KOPT-K1 (cell line): ENCODE results near the gene MOB3A.
"Not testable (repeated sequence)": the region's sequence is repeated elsewhere in the genome, so short reads cannot be mapped to it uniquely, and the experiment has no call there.

Experiments
- H3K27ac ChIP-seq: fragments of 200-600 bp; sonication (generic); 2 replicates; pipeline ENCODE4 v1.5.1; 2016; ENCODE audit warnings: antibody characterized with exemption, mild to moderate bottlenecking, low read depth, low read length; ENCODE audit not compliant: poor library complexity, severe bottlenecking
- H3K36me3 ChIP-seq: fragments of 200-600 bp; sonication (generic); 2 replicates; pipeline ENCODE4 v1.5.1; 2017; ENCODE audit warnings: antibody characterized with exemption, mild to moderate bottlenecking, low read length, moderate library complexity; ENCODE audit not compliant: insufficient read depth
- H3K9me3 ChIP-seq: fragments of 200-600 bp; sonication (generic); 2 replicates; pipeline ENCODE4 v1.5.1; 2017; ENCODE audit warnings: antibody characterized with exemption, low read length, mild to moderate bottlenecking; ENCODE audit not compliant: insufficient read depth, poor library complexity, severe bottlenecking

MOB3A gene

DNA sequence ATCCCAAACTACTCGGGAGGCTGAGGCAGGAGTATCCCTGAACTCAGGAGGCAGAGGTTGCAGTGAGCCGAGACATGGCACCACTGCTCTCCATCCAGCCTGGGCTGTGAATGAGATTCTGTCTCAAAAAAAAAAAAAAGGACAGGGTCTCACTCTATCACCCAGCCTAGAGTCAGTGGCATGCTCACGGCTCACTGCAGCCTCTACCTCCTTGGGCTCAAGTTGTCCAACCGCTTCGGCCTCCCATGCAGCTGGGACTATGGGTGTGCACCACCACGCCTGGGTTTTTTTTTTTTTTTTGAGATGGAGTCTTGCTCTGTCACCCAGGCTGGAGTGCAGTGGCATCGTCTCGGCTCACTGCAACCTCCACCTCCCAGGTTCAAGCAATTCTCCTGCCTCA lies 59.7 kb downstream of the MOB3A start:
- H3K9me3 ChIP-seq, result no peaks in the 10 kb centered on the region
- H3K27ac ChIP-seq, result no peak overlapping the region
- H3K36me3 ChIP-seq, result peaks cover 32% of the 10 kb centered on the region

DNA sequence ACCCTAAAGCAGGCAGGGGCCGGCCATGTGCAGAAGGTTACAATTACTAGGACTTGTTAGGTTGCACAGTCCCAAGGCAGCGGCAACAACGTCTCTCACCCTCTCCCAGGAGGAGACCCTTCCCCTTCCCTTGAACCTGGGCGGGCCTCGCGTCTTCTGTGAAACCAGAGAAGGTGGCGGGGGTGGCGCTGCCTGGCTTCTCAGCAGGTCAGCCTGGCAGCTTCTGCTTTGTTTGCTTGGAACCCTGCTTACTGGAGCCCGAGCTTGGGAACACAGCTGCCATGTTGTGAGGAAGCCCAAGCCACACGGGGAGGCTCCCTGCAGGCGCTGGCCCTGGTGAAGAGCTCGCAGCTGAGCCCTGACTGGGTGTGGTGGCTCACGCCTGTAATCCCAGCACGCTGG lies 60.5 kb downstream of the MOB3A start:
- H3K27ac ChIP-seq, result no peak overlapping the region
- peaks cover 23% of the 10 kb centered on the region for H3K36me3 ChIP-seq
- H3K9me3 ChIP-seq, result no peaks in the 10 kb centered on the region

DNA sequence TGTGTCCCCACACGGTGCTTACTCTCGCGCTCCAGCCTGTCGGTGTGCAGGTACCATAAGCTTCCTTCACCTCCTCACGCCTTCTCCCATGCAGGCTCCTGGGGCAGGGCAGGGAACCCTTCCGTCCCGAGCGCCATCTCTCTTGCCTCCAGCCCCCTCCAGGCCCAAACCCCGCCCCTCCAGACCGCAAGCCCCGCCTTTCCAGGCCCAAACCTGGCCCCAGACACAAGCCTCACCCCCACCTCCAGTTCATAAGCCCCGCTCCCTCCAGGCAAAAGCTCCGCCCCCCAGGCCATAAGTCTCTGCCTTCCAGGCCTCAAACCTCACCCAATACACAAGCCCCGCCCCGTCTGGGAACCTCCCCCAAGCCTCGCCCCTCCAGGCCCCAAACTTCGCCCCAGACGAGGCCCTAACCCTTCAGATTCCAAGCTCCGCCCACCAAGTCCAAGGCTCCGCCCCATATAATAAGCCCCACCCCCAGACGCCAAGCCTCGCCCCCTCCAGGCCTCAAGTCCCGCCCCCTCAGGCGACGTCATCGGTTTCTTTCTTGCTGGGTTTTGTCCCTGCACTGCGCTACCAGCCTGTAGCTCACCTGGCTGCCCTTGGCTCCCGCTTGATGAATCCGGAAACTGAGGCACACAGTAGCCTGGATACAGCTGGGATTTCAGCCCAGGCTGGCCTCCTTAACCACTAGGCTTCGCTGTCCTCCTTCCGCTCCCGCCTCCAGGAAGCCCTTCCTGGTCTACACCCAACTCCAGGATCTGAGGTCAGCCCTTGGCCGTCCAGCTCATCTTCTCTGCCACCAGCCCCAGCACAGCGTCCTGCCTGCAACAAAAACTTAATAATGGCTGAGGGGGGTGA lies 61.2 kb downstream of the MOB3A start:
- Histone ChIP-seq H3K9me3 (no peaks in the 10 kb centered on the region), H3K36me3 (peaks cover 17% of the 10 kb centered on the region), H3K27ac (no peak overlapping the region)

DNA sequence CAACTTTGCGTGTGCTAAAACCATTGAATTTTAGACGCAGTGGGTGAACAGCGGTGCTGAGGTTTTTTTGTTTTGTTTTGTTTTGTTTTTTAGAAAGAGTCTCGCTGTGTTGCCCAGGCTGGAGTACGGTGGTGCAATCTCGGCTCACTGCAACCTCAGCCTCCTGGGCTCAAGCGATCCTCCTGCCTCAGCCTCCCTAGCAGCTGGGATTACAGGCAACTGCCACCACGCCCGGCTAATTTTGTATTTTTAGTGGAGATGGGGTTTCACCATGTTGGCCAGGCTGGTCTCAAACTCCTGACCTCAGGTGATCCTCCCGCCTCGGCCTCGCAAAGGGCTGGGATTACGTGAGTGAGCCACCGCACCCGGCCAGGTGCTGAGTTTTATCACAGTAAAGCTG lies 61.9 kb downstream of the MOB3A start:
- peaks cover 10% of the 10 kb centered on the region for H3K36me3 ChIP-seq
- H3K9me3 ChIP-seq, H3K27ac ChIP-seq: not testable (repeated sequence)

DNA sequence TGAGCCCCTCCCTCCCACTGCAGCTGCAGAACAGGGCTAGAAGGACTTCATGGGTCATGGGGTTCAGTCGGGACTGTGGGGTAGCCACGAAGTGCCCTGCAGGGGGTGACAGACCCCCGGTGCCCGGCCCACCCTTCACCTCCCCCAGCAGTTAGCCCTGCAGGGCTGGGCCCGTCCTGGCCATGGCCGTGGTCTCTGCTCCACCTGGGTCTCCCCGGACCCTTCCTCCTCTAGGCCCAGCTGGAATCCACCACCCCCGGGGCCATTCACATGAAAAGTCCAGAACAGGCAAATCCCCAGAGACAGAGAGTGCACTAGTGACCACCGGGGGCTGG lies 62.3 kb downstream of the MOB3A start:
- Histone ChIP-seq H3K36me3 (peaks cover 6% of the 10 kb centered on the region; the same call in 1 of the 2 replicates), H3K27ac (no peak overlapping the region), H3K9me3 (no peaks in the 10 kb centered on the region)

DNA sequence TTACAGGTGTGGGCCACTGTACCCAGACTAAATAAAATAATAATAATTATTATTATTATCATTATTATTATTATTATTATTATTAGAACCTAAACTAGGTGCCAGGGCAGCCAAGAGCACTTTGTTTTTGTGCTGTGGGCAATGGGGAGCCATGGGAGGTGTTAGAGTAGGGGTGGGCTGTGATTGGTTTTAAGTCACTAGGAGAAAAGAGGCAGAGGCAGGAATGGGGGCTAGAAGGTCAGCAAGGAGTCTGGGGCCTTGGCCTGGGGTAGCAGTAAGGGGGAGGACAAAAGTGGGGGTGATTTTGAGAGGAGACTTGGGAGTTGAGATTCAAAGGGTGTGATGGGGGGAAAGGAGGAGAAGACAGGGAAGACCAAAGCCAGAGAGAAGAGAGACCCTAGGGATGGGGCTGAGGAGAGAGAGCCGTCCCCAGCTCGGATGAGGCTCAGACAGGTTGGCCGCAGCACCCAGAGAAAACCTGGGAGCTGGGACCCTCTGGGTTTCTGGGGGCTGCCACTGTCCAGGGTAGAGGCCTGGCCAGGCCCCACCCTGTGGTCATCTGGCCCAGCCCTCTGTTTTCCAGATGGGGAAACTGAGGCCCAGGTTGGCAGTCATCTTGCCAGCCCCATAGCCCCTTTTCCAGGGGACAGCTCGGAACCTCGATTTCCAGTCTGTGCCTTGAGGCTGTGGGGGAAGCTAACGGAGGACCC lies 62.9 kb downstream of the MOB3A start:
- Histone ChIP-seq H3K9me3 (no peaks in the 10 kb centered on the region), H3K27ac (no peak overlapping the region), H3K36me3 (peaks cover 6% of the 10 kb centered on the region; the same call in 1 of the 2 replicates)

DNA sequence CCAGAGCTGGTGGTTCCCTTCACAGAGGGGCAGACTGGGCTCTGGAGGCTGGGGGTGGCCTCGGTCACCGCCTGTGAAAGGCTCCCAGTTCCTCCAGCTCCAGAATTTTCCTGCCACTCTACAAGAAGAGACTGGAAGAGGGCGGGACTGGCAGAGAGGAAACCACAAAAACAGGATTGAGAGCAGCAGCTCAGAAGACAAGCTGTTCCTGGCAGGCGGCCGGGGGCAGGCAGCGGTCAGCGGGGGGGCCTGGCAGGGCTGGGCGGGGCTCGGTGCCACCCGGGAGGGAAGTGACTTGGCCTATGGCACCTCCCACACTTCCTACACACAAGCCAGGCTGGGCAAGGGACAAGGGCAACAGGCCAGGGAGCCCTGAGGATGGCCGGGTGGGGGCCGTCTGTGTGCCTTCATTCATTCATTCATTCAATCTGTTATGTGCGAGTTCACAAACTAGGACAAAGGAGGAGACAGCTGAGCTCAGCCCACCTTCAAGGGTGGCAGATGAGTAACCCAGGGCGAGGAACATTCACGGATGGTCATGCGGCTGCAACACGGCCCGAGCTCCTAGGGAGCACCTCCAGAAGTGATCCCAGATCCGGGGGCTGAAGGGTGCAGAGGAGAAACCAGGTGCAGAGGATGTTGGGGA lies 63.7 kb downstream of the MOB3A start:
- Histone ChIP-seq H3K36me3 (no peaks in the 10 kb centered on the region), H3K27ac (no peak overlapping the region), H3K9me3 (no peaks in the 10 kb centered on the region)

DNA sequence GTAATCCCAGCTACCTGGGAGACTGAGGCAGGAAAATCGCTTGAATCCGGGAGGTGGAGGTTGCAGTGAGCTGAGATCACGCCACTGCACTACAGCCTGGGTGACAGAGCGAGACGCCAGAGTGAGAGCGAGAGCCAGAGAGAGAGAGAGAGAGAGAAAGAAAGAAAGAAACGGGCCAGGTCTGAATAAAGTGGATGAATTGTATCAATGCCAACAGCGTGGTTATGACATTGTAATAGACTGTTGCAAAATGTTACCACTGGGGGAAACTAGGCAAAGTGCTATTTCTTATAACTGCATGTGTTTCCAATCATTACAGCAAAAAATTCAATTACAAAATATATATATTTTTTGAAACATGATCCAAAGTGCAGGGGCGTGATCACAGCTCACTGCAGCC lies 68.8 kb downstream of the MOB3A start:
- Histone ChIP-seq H3K36me3 (no peaks in the 10 kb centered on the region), H3K9me3 (no peaks in the 10 kb centered on the region), H3K27ac (no peak overlapping the region)

DNA sequence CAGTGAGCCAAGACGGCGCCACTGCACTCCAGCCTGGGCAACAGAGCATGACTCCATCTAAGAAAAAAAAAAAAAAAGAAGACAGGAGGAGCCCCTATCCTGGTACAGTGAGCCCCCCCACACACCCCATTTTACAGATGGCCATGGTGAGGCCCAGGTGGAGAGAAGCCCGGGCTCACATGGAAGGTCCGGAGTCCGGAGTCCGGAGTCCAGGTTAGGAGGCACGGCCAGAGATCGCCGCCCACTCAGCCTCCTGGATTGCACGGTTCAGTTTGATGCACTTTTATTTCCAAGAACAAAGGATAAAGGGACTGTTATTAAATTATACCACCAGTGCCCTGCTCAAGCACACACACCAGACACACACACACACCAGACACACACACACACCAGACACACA lies 69.4 kb downstream of the MOB3A start:
- H3K27ac ChIP-seq, result no peak overlapping the region
- no peaks in the 10 kb centered on the region for H3K9me3 ChIP-seq
- H3K36me3 ChIP-seq, result no peaks in the 10 kb centered on the region

DNA sequence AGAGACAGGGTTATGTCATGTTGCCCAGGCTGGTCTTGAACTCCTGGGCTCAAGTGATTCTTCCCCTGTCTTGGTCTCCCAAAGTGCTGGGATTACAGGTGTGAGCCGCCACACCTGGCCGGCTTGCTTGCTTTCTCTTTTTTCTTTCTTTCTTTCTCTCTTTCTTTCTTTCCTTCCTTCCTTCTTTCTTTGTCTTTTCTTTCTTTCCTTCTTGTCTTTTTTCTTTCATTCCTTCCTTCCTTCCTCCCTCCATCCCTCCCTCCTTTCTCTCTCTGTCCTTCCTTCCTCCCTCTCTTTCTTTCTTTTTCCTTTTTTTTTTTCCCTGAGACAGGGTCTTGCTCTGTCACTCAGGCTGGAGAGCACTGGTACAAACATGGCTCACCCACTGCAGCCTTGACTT lies 73.8 kb downstream of the MOB3A start:
- Histone ChIP-seq H3K27ac (no peak overlapping the region), H3K36me3 (no peaks in the 10 kb centered on the region), H3K9me3 (no peaks in the 10 kb centered on the region)

DNA sequence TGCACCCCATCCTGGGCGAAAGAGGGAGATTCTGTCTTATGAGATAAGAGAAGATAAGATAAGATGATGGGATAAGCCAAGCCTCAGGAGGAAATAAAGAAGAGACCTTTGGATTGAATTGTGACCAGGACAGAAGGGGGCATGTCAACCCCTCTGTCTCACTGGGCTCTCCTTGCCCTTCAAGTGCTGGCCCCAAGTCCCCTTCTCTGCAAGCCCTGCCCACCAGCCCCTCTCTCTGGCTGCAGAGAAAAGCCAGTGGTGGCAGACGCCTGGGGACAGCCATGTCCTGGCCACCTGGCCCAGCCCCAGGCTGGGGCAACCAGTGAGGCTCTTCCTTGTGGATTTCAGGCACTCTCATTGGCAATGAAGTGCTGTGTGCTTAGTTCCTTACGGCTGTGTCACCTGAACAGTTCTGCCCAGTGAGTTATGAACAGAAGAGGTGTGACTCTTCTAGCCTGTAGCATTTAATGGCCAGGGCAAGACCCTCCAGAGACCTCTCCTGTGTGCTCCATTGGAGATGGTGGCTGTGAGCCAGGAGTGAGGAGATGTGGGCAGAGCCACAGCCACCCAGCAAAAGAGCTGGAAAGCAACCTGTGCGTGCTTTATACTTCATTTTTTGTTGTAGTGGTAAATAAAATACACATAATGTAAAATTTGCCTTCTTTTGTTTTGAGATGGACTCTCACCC lies 74.5 kb downstream of the MOB3A start:
- H3K36me3 ChIP-seq, result no peaks in the 10 kb centered on the region
- H3K9me3 ChIP-seq, result no peaks in the 10 kb centered on the region
- H3K27ac ChIP-seq, result no peak overlapping the region
